GM12873 (cell line): Measurements from ENCODE around the gene ANKLE2.

Experiments
- CTCF ChIP-seq: IDR thresholded peaks from 2 replicates; pipeline ENCODE4 v1.5.1; 2012; ENCODE audit warnings: low read depth, mild to moderate bottlenecking, moderate library complexity, low read length, control low read depth; ENCODE audit not compliant: insufficient read depth; ENCODE audit errors: missing control alignments

Gene ANKLE2

GRCh38 chr12:132786192-132786591 is 24.6 kb upstream of the ANKLE2 start:
- TF ChIP-seq CTCF: no peak

- TF ChIP-seq CTCF: no peak
These were observed 22.9 kb upstream of the ANKLE2 start for GRCh38 chr12:132784580-132784979.

- no peak for TF ChIP-seq CTCF
These were observed 22.4 kb upstream of the ANKLE2 start for GRCh38 chr12:132783917-132784531.

- no peak for TF ChIP-seq CTCF
These were observed 20.3 kb upstream of the ANKLE2 start for GRCh38 chr12:132781938-132782337.

GRCh38 chr12:132779781-132780353 is 18.2 kb upstream of the ANKLE2 start:
- TF ChIP-seq CTCF: no peak

- TF ChIP-seq CTCF: no peak
These were observed 16.0 kb upstream of the ANKLE2 start for GRCh38 chr12:132777614-132778013.

- no peak for TF ChIP-seq CTCF
These were observed 15.4 kb upstream of the ANKLE2 start for GRCh38 chr12:132776816-132777568.
